GM12865 (cell line): ENCODE data around the gene CXADR.

Experiments
- DNase-seq: peaks from one replicate; pipeline ENCODE4 v3.0.0; 2010; ENCODE audit warnings: low read depth
- H3K4me3 ChIP-seq: 2 replicates; pipeline ENCODE4 v1.5.1; 2011; ENCODE audit warnings: mild to moderate bottlenecking, low read depth, low read length, control low read depth
- CTCF ChIP-seq: IDR thresholded peaks from 2 replicates; pipeline ENCODE4 v1.5.1; 2011; ENCODE audit warnings: low read length, control low read depth, low read depth, inconsistent platforms; ENCODE audit not compliant: insufficient read depth; ENCODE audit errors: missing control alignments

Gene CXADR

DNA sequence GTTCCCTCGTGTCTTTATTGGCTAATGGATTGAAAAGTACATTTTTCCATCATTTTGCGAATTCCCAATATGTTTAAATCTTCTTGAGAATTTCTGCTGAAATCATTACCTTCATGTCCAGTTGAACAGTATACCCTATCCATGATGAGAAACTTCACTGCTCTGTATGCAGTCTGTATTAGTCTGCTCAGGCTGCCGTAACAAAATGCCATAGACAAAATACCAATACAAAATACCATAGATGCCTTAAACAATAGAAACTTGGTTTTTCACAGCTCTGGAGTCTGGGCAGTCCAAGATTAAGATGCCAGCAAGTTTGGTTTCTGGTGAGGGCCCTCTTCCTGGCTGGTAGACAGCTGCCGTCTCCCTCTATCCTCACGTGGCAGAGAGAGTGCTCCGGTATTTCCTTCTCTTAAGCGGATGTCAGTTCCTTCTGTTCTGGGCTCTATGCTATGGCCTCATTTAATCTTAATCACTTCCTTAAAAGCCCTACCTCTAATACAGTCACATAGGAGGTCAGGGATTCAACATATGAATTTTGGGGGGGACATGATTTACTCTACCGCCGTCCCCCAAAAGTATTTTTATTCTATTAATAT, 27.0 kb downstream of the CXADR start:
- DNase-seq: no peak
- TF ChIP-seq CTCF: no peak

GRCh38 chr21:17540530-17540929, 27.7 kb downstream of the CXADR start:
- no peak for TF ChIP-seq CTCF
- no peak for DNase-seq
- no peak overlapping the region for H3K4me3 ChIP-seq

More for the DNA sequence above, 27.0 kb downstream of the CXADR start:
- no peak overlapping the region for H3K4me3 ChIP-seq

GRCh38 chr21:17542371-17543011, 29.6 kb downstream of the CXADR start:
- DNase-seq: no peak
- no peak overlapping the region for H3K4me3 ChIP-seq
- no peak for TF ChIP-seq CTCF

- no peak for TF ChIP-seq CTCF
- H3K4me3 ChIP-seq: no peak overlapping the region
- DNase-seq: no peak
These were observed 32.2 kb downstream of the CXADR start for GRCh38 chr21:17545007-17545406.

DNA sequence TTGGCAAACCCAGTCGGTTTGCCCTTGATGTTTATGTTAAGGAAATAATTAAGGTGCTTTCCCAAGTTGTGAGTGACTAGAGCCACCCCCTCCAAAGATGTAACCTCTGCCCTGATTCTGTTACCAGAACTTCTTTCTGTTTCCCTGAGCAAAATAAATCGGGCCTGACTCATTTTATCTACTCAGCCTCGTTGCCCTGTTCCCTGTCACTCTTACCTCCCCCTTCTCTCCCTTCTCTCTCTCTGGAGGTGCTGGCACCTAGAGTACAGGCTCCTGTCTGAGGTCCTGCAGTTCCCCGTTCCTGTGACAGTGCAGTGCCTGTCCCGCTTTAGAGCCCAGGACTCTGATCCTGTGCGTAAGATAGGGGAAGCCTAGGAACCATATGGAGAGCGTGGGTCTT, 35.4 kb downstream of the CXADR start:
- no peak overlapping the region for H3K4me3 ChIP-seq
- no peak for DNase-seq
- TF ChIP-seq CTCF: no peak

DNA sequence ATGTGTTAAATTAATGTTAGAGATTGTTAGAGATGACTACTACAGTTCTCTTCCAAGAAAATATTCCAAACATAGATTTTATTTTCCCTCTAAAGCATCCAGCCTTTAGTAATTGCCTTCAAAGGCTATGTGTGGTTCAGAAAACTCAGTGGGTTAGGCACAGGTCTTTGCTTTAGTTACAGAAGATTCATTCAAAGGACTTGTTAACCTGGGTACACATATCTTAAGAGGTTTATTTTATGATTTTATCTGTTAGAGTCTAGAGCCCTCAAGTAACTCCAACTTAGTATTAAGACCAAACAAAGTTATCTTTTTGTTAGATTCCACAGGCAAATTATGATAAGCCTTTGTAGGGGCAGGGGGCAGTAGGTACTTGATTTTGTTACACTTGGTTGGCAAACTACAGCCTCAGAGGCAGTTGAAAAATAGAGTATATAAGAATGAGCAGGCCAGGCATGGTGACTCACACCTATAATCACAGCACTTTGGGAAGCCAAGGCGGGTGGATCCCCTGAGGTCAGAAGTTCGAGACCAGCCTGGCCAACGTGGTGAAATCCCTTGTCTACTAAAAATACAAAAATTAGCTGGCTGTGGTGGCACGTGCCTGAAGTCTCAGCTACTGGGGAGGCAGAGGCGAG, 37.9 kb downstream of the CXADR start:
- no peak for DNase-seq
- TF ChIP-seq CTCF: no peak
- no peak overlapping the region for H3K4me3 ChIP-seq
